Measurements from ENCODE around the gene OR6X1. TPM values are rescaled to one million over a fixed set of nuclear protein-coding genes. Genes with fewer than 3 reads are reported as not detected.

OR6X1 gene
- total RNA-seq, 1 experiment from 2014 or later: not detected

DNA sequence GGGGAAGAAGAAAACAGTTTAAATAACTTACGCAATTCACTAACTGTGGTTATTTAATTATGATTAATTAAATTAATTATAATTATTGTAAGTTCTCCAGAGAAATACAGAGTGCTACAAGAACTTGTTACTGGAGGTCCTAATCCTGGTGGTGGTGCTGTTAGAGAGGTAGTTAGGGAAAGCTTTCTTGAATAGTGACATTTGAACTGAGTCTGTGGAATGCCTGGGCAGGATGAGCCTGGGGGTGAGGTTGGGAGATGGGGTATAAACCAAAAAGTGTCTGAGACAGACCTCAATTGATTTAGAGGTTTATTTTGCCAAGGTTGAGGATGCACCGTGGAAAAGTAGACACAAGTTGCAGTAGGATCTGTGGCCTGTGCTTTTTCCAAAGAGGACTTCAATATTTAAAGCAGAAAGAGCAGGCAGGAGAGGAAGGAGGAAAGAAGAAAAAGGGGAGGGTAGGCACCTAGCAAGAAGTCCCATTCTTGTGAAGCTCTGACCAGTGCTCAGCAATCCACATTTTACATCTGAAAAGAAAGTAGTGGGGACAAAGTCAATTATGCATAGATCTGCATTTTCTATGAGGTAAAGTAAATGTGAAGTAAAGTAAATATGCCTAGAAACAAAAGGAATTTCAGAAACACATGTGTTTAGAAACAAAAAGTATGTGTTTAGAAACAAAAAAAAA, 8.4 kb downstream of the OR6X1 start:
- in situ Hi-C loops (cut with HindIII; ENCODE audit: low pct_unique_long_range_greater_than_20kb, low sequenced_read_pairs) (no loop called here), intact Hi-C loops (cut with micrococcal nuclease; ENCODE audit: unreplicated experiment) (no loop called here)
- DNase-seq (ENCODE audit: low read depth, low spot score) (no peak), ATAC-seq (no peak)
- H3K4me3 ChIP-seq (ENCODE audit: low read depth in 2 of 2, low read length in 2 of 2): no peak overlapping the region
- no peak overlapping the region for H3K27ac ChIP-seq (ENCODE audit: low read length)
- no peaks in the 10 kb centered on the region for H3K4me1 ChIP-seq (ENCODE audit: control insufficient read depth, insufficient read depth, low read length)
- no peaks in the 10 kb centered on the region for H3K9me3 ChIP-seq (ENCODE audit: control insufficient read depth, insufficient read depth, low read depth, low read length)
- no peaks in the 10 kb centered on the region; the same call in 1 of the 2 replicates for H3K36me3 ChIP-seq (ENCODE audit: control insufficient read depth, insufficient read depth, low read length)
- BruUV-seq (replicated peaks): no TSS peak
- ChIA-PET CTCF (no interaction called here), POLR2A (interaction anchor here (0.7 kb wide), 1 partner anchor 179 kb away, joined by 3 read pairs; no protein-coding TSS in a partner anchor)
- TF ChIP-seq, protein P1, sequence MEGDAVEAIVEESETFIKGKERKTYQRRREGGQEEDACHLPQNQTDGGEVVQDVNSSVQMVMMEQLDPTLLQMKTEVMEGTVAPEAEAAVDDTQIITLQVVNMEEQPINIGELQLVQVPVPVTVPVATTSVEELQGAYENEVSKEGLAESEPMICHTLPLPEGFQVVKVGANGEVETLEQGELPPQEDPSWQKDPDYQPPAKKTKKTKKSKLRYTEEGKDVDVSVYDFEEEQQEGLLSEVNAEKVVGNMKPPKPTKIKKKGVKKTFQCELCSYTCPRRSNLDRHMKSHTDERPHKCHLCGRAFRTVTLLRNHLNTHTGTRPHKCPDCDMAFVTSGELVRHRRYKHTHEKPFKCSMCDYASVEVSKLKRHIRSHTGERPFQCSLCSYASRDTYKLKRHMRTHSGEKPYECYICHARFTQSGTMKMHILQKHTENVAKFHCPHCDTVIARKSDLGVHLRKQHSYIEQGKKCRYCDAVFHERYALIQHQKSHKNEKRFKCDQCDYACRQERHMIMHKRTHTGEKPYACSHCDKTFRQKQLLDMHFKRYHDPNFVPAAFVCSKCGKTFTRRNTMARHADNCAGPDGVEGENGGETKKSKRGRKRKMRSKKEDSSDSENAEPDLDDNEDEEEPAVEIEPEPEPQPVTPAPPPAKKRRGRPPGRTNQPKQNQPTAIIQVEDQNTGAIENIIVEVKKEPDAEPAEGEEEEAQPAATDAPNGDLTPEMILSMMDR (IDR thresholded peaks at IDR 0.05): no peak
- TF ChIP-seq SIN3A (IDR thresholded peaks at IDR 0.05; ENCODE audit: borderline replicate concordance, insufficient read depth, low read depth, low read length): no peak
- no peak for TF ChIP-seq TCF7L2 (IDR thresholded peaks at IDR 0.05; ENCODE audit: low read depth, low read length)
- TF ChIP-seq, protein P2, sequence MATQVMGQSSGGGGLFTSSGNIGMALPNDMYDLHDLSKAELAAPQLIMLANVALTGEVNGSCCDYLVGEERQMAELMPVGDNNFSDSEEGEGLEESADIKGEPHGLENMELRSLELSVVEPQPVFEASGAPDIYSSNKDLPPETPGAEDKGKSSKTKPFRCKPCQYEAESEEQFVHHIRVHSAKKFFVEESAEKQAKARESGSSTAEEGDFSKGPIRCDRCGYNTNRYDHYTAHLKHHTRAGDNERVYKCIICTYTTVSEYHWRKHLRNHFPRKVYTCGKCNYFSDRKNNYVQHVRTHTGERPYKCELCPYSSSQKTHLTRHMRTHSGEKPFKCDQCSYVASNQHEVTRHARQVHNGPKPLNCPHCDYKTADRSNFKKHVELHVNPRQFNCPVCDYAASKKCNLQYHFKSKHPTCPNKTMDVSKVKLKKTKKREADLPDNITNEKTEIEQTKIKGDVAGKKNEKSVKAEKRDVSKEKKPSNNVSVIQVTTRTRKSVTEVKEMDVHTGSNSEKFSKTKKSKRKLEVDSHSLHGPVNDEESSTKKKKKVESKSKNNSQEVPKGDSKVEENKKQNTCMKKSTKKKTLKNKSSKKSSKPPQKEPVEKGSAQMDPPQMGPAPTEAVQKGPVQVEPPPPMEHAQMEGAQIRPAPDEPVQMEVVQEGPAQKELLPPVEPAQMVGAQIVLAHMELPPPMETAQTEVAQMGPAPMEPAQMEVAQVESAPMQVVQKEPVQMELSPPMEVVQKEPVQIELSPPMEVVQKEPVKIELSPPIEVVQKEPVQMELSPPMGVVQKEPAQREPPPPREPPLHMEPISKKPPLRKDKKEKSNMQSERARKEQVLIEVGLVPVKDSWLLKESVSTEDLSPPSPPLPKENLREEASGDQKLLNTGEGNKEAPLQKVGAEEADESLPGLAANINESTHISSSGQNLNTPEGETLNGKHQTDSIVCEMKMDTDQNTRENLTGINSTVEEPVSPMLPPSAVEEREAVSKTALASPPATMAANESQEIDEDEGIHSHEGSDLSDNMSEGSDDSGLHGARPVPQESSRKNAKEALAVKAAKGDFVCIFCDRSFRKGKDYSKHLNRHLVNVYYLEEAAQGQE (IDR thresholded peaks at IDR 0.05; ENCODE audit: insufficient read depth in 1 of 2, low read depth in 2 of 2, low read length in 1 of 2): no peak
- TF ChIP-seq POLR2AphosphoS5 (IDR thresholded peaks at IDR 0.05; ENCODE audit: low read depth, low read length): no peak
- H3K27me3 ChIP-seq (ENCODE audit: control insufficient read depth, insufficient read depth, low read length): peaks cover 8% of the 10 kb centered on the region

DNA sequence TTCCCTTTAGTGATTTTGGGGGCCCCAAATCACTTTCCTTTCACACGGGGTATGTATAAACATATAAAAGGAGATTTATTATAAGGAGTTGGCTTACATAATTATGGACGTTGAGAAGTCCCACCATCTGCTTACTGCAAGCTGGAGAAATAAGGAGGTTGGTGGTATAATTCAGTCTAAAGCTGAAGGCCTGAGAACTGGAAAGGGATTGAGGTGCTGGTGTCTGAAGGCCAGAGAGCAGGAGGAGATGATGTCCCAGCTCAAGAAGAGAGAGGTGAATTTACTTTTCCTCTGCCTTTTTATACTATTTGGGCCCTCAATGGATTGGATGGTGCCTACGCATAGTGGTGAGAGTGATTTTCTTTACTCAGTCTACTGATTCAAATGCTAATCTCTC, 11.6 kb downstream of the OR6X1 start:
- no peaks in the 10 kb centered on the region; the same call in 1 of the 2 replicates for H3K36me3 ChIP-seq (ENCODE audit: control insufficient read depth, insufficient read depth, low read length)
- H3K4me3 ChIP-seq (ENCODE audit: low read depth in 2 of 2, low read length in 2 of 2): no peak overlapping the region
- H3K27ac ChIP-seq (ENCODE audit: low read length): no peak overlapping the region
- 0 out of 2 replicates have a peak, but pooled peaks cover 9% of the 10 kb centered on the region for H3K4me1 ChIP-seq (ENCODE audit: control insufficient read depth, insufficient read depth, low read length)
- in situ Hi-C loops (cut with HindIII; ENCODE audit: low pct_unique_long_range_greater_than_20kb, low sequenced_read_pairs): no loop called here
- H3K9me3 ChIP-seq (ENCODE audit: control insufficient read depth, insufficient read depth, low read depth, low read length): peaks cover 11% of the 10 kb centered on the region; the same call in 1 of the 2 replicates
- no peak for ATAC-seq
- no TSS peak for BruUV-seq (replicated peaks)
- no peak for DNase-seq (ENCODE audit: low read depth, low spot score)
- TF ChIP-seq POLR2AphosphoS5 (IDR thresholded peaks at IDR 0.05; ENCODE audit: low read depth, low read length) (no peak), SIN3A (IDR thresholded peaks at IDR 0.05; ENCODE audit: borderline replicate concordance, insufficient read depth, low read depth, low read length) (no peak), TCF7L2 (IDR thresholded peaks at IDR 0.05; ENCODE audit: low read depth, low read length) (no peak)
- TF ChIP-seq, protein P1 (IDR thresholded peaks at IDR 0.05): no peak
- TF ChIP-seq, protein P2 (IDR thresholded peaks at IDR 0.05; ENCODE audit: insufficient read depth in 1 of 2, low read depth in 2 of 2, low read length in 1 of 2): no peak
- intact Hi-C loops (cut with micrococcal nuclease; ENCODE audit: unreplicated experiment): no loop called here
- CTCF ChIA-PET: interaction anchor here (0.6 kb wide), 1 partner anchor 335 kb away, joined by 6 read pairs; no protein-coding TSS in a partner anchor
- POLR2A ChIA-PET: no interaction called here
- peaks cover 8% of the 10 kb centered on the region for H3K27me3 ChIP-seq (ENCODE audit: control insufficient read depth, insufficient read depth, low read length)

Measured in Panc1 (cell line).